Measurements from ENCODE around the gene MYF5.

The MYF5 gene

GRCh38 chr12:80700327-80700726, 16.4 kb upstream of the MYF5 start:
- H3K36me3 ChIP-seq (ENCODE audit: insufficient read depth, low read length), result no peaks in the 10 kb centered on the region
- H3K9me3 ChIP-seq (ENCODE audit: insufficient read depth, low read depth, low read length), result no peaks in the 10 kb centered on the region
- no peaks in the 10 kb centered on the region for H4K20me1 ChIP-seq (ENCODE audit: insufficient read depth, low read length, poor library complexity, severe bottlenecking)
- no peak overlapping the region for H2AFZ ChIP-seq (ENCODE audit: low read length)
- H3K9ac ChIP-seq (ENCODE audit: low read depth, low read length, poor library complexity, severe bottlenecking), result no peak overlapping the region
- no peaks in the 10 kb centered on the region for H3K79me2 ChIP-seq (ENCODE audit: insufficient read depth, low read length)
- H3F3A ChIP-seq (ENCODE audit: low read depth), result no peaks in the 10 kb centered on the region
- H3K4me3 ChIP-seq (ENCODE audit: low read length, poor library complexity, severe bottlenecking), result no peak overlapping the region
- H3K9me2 ChIP-seq (replicated peaks; ENCODE audit: low read depth, low read length), result no peaks in the 10 kb centered on the region
- H3K4me2 ChIP-seq (ENCODE audit: low read depth, low read length, poor library complexity, severe bottlenecking), result no peak overlapping the region
- no peaks in the 10 kb centered on the region for H3K4me1 ChIP-seq (ENCODE audit: insufficient read depth, low read length, poor library complexity, severe bottlenecking)
- no peaks in the 10 kb centered on the region for H3K27me3 ChIP-seq (ENCODE audit: insufficient read depth, low read length, poor library complexity, severe bottlenecking)
- TF ChIP-seq CTCF (conservative IDR thresholded peaks at IDR 0.05; ENCODE audit: low read length) (no peak), EZH2phosphoT487 (IDR thresholded peaks at IDR 0.05; ENCODE audit: borderline replicate concordance) (no peak)

- no peaks in the 10 kb centered on the region for H4K20me1 ChIP-seq (ENCODE audit: insufficient read depth, low read length, poor library complexity, severe bottlenecking)
- no peaks in the 10 kb centered on the region for H3K9me3 ChIP-seq (ENCODE audit: insufficient read depth, low read depth, low read length)
- no peaks in the 10 kb centered on the region for H3K27me3 ChIP-seq (ENCODE audit: insufficient read depth, low read length, poor library complexity, severe bottlenecking)
- H3F3A ChIP-seq (ENCODE audit: low read depth), result no peaks in the 10 kb centered on the region
- TF ChIP-seq EZH2phosphoT487 (IDR thresholded peaks at IDR 0.05; ENCODE audit: borderline replicate concordance) (no peak), CTCF (conservative IDR thresholded peaks at IDR 0.05; ENCODE audit: low read length) (no peak)
- H3K4me1 ChIP-seq (ENCODE audit: insufficient read depth, low read length, poor library complexity, severe bottlenecking), result no peaks in the 10 kb centered on the region
- H3K4me3 ChIP-seq (ENCODE audit: low read length, poor library complexity, severe bottlenecking), result no peak overlapping the region
- no peak overlapping the region for H3K9ac ChIP-seq (ENCODE audit: low read depth, low read length, poor library complexity, severe bottlenecking)
- no peaks in the 10 kb centered on the region for H3K36me3 ChIP-seq (ENCODE audit: insufficient read depth, low read length)
- no peak overlapping the region for H3K4me2 ChIP-seq (ENCODE audit: low read depth, low read length, poor library complexity, severe bottlenecking)
- H3K79me2 ChIP-seq (ENCODE audit: insufficient read depth, low read length), result no peaks in the 10 kb centered on the region
- no peak overlapping the region for H2AFZ ChIP-seq (ENCODE audit: low read length)
- H3K9me2 ChIP-seq (replicated peaks; ENCODE audit: low read depth, low read length), result no peaks in the 10 kb centered on the region
These were observed 15.3 kb upstream of the MYF5 start for GRCh38 chr12:80701388-80701787.

- Histone ChIP-seq H3K9me3 (ENCODE audit: insufficient read depth, low read depth, low read length) (no peaks in the 10 kb centered on the region), H3K36me3 (ENCODE audit: insufficient read depth, low read length) (no peaks in the 10 kb centered on the region), H2AFZ (ENCODE audit: low read length) (no peak overlapping the region), H3K4me3 (ENCODE audit: low read length, poor library complexity, severe bottlenecking) (no peak overlapping the region), H3K4me1 (ENCODE audit: insufficient read depth, low read length, poor library complexity, severe bottlenecking) (no peaks in the 10 kb centered on the region), H3K4me2 (ENCODE audit: low read depth, low read length, poor library complexity, severe bottlenecking) (no peak overlapping the region), H3K27me3 (ENCODE audit: insufficient read depth, low read length, poor library complexity, severe bottlenecking) (no peaks in the 10 kb centered on the region), H3K79me2 (ENCODE audit: insufficient read depth, low read length) (no peaks in the 10 kb centered on the region), H4K20me1 (ENCODE audit: insufficient read depth, low read length, poor library complexity, severe bottlenecking) (no peaks in the 10 kb centered on the region), H3K9me2 (replicated peaks; ENCODE audit: low read depth, low read length) (no peaks in the 10 kb centered on the region), H3K9ac (ENCODE audit: low read depth, low read length, poor library complexity, severe bottlenecking) (no peak overlapping the region), H3F3A (ENCODE audit: low read depth) (no peaks in the 10 kb centered on the region)
- TF ChIP-seq CTCF (conservative IDR thresholded peaks at IDR 0.05; ENCODE audit: low read length), result no peak
- TF ChIP-seq EZH2phosphoT487 (IDR thresholded peaks at IDR 0.05; ENCODE audit: borderline replicate concordance), result no peak
These were observed 13.6 kb upstream of the MYF5 start for GRCh38 chr12:80702889-80703805.

Data from Loucy (cell line).